Activated CD8-positive, alpha-beta memory T cell treated with anti-CD3 and anti-CD28 coated beads, Interleukin-2, amount 50 U/mL, for 1 hour (primary cell): ENCODE data around the gene TOM1L2.

Experiments
- DNase-seq: peaks from one replicate; pipeline ENCODE4 v3.0.0-alpha.2; 2020; ENCODE audit errors: extremely low read depth

TOM1L2 gene

GRCh38 chr17:17994271-17995069, 22.3 kb upstream of the TOM1L2 start:
- no peak for DNase-seq

GRCh38 chr17:17993852-17994251, 21.7 kb upstream of the TOM1L2 start:
- DNase-seq: no peak

- DNase-seq: no peak
Observed at GRCh38 chr17:17993366-17993765, 21.2 kb upstream of the TOM1L2 start.

- DNase-seq: no peak
Observed at GRCh38 chr17:17990282-17990681, 18.1 kb upstream of the TOM1L2 start.

GRCh38 chr17:17989618-17990017, 17.4 kb upstream of the TOM1L2 start:
- DNase-seq: no peak

- DNase-seq: no peak
Observed at GRCh38 chr17:17989081-17989480, 16.9 kb upstream of the TOM1L2 start.

- no peak for DNase-seq
Observed at GRCh38 chr17:17988427-17988945, 16.3 kb upstream of the TOM1L2 start.

GRCh38 chr17:17987901-17988300, 15.7 kb upstream of the TOM1L2 start:
- DNase-seq: no peak

GRCh38 chr17:17987187-17987896, 15.1 kb upstream of the TOM1L2 start:
- no peak for DNase-seq

- no peak for DNase-seq
Observed at GRCh38 chr17:17985555-17985954, 13.4 kb upstream of the TOM1L2 start.

- no peak for DNase-seq
Observed at GRCh38 chr17:17985153-17985552, 13.0 kb upstream of the TOM1L2 start.

GRCh38 chr17:17983776-17984175, 11.6 kb upstream of the TOM1L2 start:
- no peak for DNase-seq

- no peak for DNase-seq
Observed at GRCh38 chr17:17983376-17983775, 11.2 kb upstream of the TOM1L2 start.

GRCh38 chr17:17982801-17983200, 10.6 kb upstream of the TOM1L2 start:
- DNase-seq: no peak

GRCh38 chr17:17981330-17981729, 9.1 kb upstream of the TOM1L2 start:
- DNase-seq: no peak

- DNase-seq: no peak
Observed at GRCh38 chr17:17979778-17980177, 7.6 kb upstream of the TOM1L2 start.

GRCh38 chr17:17978481-17979424, 6.6 kb upstream of the TOM1L2 start:
- DNase-seq: no peak

- DNase-seq: no peak
Observed at GRCh38 chr17:17976931-17977570, 4.9 kb upstream of the TOM1L2 start.

- no peak for DNase-seq
Observed at GRCh38 chr17:17975436-17975835, 3.2 kb upstream of the TOM1L2 start.

GRCh38 chr17:17972952-17973254, 703 bp upstream of the TOM1L2 start:
- no peak for DNase-seq

- no peak for DNase-seq
Observed at GRCh38 chr17:17971431-17972125, 622 bp downstream of the TOM1L2 start.
